PC-9 (cell line): Measurements from ENCODE around the gene ARL6IP1. TPM values are rescaled to one million over a fixed set of nuclear protein-coding genes. Genes with fewer than 3 reads are reported as not detected.

Source experiments
- BruUV-seq: library from RNA; stranded (reverse); fragments of 400-500 nt; replicated peaks from 2 replicates; lab custom pipeline; 2021; lab: Mats Ljungman, UMichigan
- CTCF ChIA-PET: fragments of 300-600 bp; sonication (Branson Sonifier 250); formaldehyde crosslinking; loops from one replicate; lab custom pipeline; 2022; ENCODE audit warnings: antibody characterized with exemption; lab: Charles Lee
- POLR2A ChIA-PET: fragments of 300-600 bp; sonication (Branson Sonifier 250); formaldehyde crosslinking; loops from one replicate; lab custom pipeline; 2022; ENCODE audit warnings: antibody characterized with exemption; ENCODE audit not compliant: unreplicated experiment; lab: Charles Lee
- DNase-seq, 2 experiments: peaks; one replicate each; pipeline versions ENCODE4 v3.0.0 to v3.0.0-alpha.2; 2015 to 2022; ENCODE audit warnings: mixed read lengths in 1 of 2
- H2AFZ ChIP-seq: fragments of 200-600 bp; sonication (generic); 2 replicates; pipeline ENCODE4 v1.8.1; 2017; ENCODE audit warnings: antibody characterized with exemption
- H3F3A ChIP-seq: fragments of 200-600 bp; sonication (generic); 2 replicates; pipeline ENCODE4 v1.8.1; 2017; ENCODE audit warnings: antibody characterized with exemption, mild to moderate bottlenecking, low read depth; ENCODE audit not compliant: insufficient read depth
- H3K27ac ChIP-seq: fragments of 200-600 bp; sonication (generic); 2 replicates; pipeline ENCODE4 v1.6.1; 2016; ENCODE audit warnings: mixed run types
- H3K27me3 ChIP-seq: fragments of 200-600 bp; sonication (generic); 2 replicates; pipeline ENCODE4 v1.6.1; 2016; ENCODE audit warnings: low read depth, mixed run types; ENCODE audit not compliant: insufficient read depth
- H3K36me3 ChIP-seq: fragments of 200-600 bp; sonication (generic); 2 replicates; pipeline ENCODE4 v1.6.1; 2016; ENCODE audit warnings: low read depth, mixed run types
- H3K4me1 ChIP-seq: fragments of 200-600 bp; sonication (generic); replicated peaks from 2 replicates; pipeline ENCODE4 v1.6.1; 2016; ENCODE audit warnings: mixed run types; ENCODE audit not compliant: insufficient read depth
- H3K4me2 ChIP-seq: fragments of 200-600 bp; sonication (generic); 2 replicates; pipeline ENCODE4 v1.6.1; 2017; ENCODE audit warnings: mixed run types
- H3K4me3 ChIP-seq: fragments of 200-600 bp; sonication (generic); 2 replicates; pipeline ENCODE4 v1.6.1; 2016; ENCODE audit warnings: mixed run types
- H3K79me2 ChIP-seq: fragments of 200-600 bp; sonication (generic); 2 replicates; pipeline ENCODE4 v1.6.1; 2017; ENCODE audit warnings: low read depth, mixed run types
- H3K9me2 ChIP-seq: fragments of 200-600 bp; sonication (generic); 2 replicates; pipeline ENCODE4 v1.8.1; 2017; ENCODE audit warnings: mild to moderate bottlenecking; ENCODE audit not compliant: insufficient read depth
- H3K9me3 ChIP-seq: fragments of 200-600 bp; sonication (generic); 2 replicates; pipeline ENCODE4 v1.8.1; 2016; ENCODE audit warnings: low read depth; ENCODE audit not compliant: insufficient read depth
- H4K20me1 ChIP-seq: fragments of 200-600 bp; sonication (generic); 2 replicates; pipeline ENCODE4 v1.8.1; 2017; ENCODE audit not compliant: insufficient read depth
- CTCF ChIP-seq: fragments of 200-600 bp; sonication (generic); conservative IDR thresholded peaks from 2 replicates; pipeline ENCODE4 v1.6.1; 2017; ENCODE audit warnings: mixed run types, antibody characterized with exemption, mild to moderate bottlenecking, moderate library complexity
- EZH2 ChIP-seq: fragments of 200-600 bp; sonication (generic); IDR thresholded peaks from 2 replicates; pipeline ENCODE4 v1.8.0; 2017; ENCODE audit warnings: antibody characterized with exemption, low read depth
- intact Hi-C: fragments of 100-400 bp; cut with micrococcal nuclease; formaldehyde crosslinking; loops from one replicate; pipeline ENCODE4 v1.10.0; 2022; ENCODE audit not compliant: unreplicated experiment
- total RNA-seq: library from RNA; stranded (reverse); gene quantifications from 2 replicates; pipeline ENCODE4 v1.2.3, GENCODE V29; 2021

ARL6IP1 gene
- total RNA-seq, 1 experiment from 2014 or later: 294 TPM

- H3K79me2 ChIP-seq: peaks cover 35% of the 10 kb centered on the region
Measured at GRCh38 chr16:18802767-18803343, 1.5 kb upstream of the ARL6IP1 start.

GRCh38 chr16:18800775-18801144 is 589 bp downstream of the ARL6IP1 start:
- TF ChIP-seq CTCF (no peak), EZH2 (no peak)
- H4K20me1 ChIP-seq: peaks cover 31% of the 10 kb centered on the region
- POLR2A ChIA-PET: interaction anchor here (0.6 to 1.4 kb wide), 5 partner anchors 9 to 650 kb away, joined by 3 to 25 read pairs (median 17); partner anchors contain the start of gene RPS15A
- H3K27ac ChIP-seq: peak overlapping the region; percentile 85
- BruUV-seq: TSS peak; percentile 39
- H3K4me1 ChIP-seq: peaks cover 48% of the 10 kb centered on the region
- intact Hi-C loops: loop anchor here (1.0 to 5.0 kb wide), 7 partner anchors 10 to 722 kb away; partner anchors contain the start of genes CCP110, COQ7, GDE1 and RPS15A
- peak overlapping the region; percentile 98 for H3K4me3 ChIP-seq
- H3K4me2 ChIP-seq: peak overlapping the region; percentile 98
- H3K9me3 ChIP-seq: no peaks in the 10 kb centered on the region
- peaks cover 56% of the 10 kb centered on the region for H3K79me2 ChIP-seq
- no peak for DNase-seq
- peaks cover 22% of the 10 kb centered on the region for H3K36me3 ChIP-seq
- H2AFZ ChIP-seq: peak overlapping the region; percentile 81
- no peaks in the 10 kb centered on the region for H3K27me3 ChIP-seq
- H3F3A ChIP-seq: peaks cover 46% of the 10 kb centered on the region
- no peaks in the 10 kb centered on the region for H3K9me2 ChIP-seq
- CTCF ChIA-PET: interaction anchor here (0.6 kb wide), 1 partner anchor 9 kb away, joined by 4 read pairs; no protein-coding TSS in a partner anchor

More at GRCh38 chr16:18802767-18803343, 1.5 kb upstream of the ARL6IP1 start:
- CTCF ChIA-PET: interaction anchor here (0.6 to 0.7 kb wide), 4 partner anchors 15 to 705 kb away, joined by 3 to 6 read pairs (median 4); no protein-coding TSS in a partner anchor
- H4K20me1 ChIP-seq: peaks cover 25% of the 10 kb centered on the region
- TF ChIP-seq CTCF (no peak), EZH2 (no peak)
- DNase-seq: no peak
- H3K9me2 ChIP-seq: no peaks in the 10 kb centered on the region
- POLR2A ChIA-PET: interaction anchor here (0.6 kb wide), 1 partner anchor 15 kb away, joined by 7 read pairs; no protein-coding TSS in a partner anchor
- no peak overlapping the region; the same call in 1 of the 2 replicates for H3K4me2 ChIP-seq
- H3K4me3 ChIP-seq: no peak overlapping the region
- H3K9me3 ChIP-seq: no peaks in the 10 kb centered on the region
- H2AFZ ChIP-seq: no peak overlapping the region
- H3F3A ChIP-seq: peaks cover 38% of the 10 kb centered on the region
- H3K36me3 ChIP-seq: peaks cover 11% of the 10 kb centered on the region; the same call in 1 of the 2 replicates
- intact Hi-C loops: loop anchor here (5.0 kb wide), 3 partner anchors 164 to 264 kb away; partner anchors contain the start of genes COQ7 and TMC7
- BruUV-seq: no TSS peak
- H3K27ac ChIP-seq: peak overlapping the region; percentile 17; the same call in 1 of the 2 replicates
- H3K4me1 ChIP-seq: peaks cover 45% of the 10 kb centered on the region
- no peaks in the 10 kb centered on the region for H3K27me3 ChIP-seq

GRCh38 chr16:18800293-18800692 is 1.1 kb downstream of the ARL6IP1 start:
- no peak for DNase-seq
- H3K27me3 ChIP-seq: no peaks in the 10 kb centered on the region
- intact Hi-C loops: loop anchor here (2.0 to 5.0 kb wide), 5 partner anchors 167 to 723 kb away; partner anchors contain the start of genes CCP110, COQ7, GDE1 and TMC7
- peaks cover 60% of the 10 kb centered on the region for H3K79me2 ChIP-seq
- BruUV-seq: no TSS peak
- CTCF ChIA-PET: no interaction called here
- H3K9me2 ChIP-seq: no peaks in the 10 kb centered on the region
- peaks cover 31% of the 10 kb centered on the region for H4K20me1 ChIP-seq
- peaks cover 27% of the 10 kb centered on the region for H3K36me3 ChIP-seq
- POLR2A ChIA-PET: interaction anchor here (0.6 to 1.4 kb wide), 3 partner anchors 10 to 651 kb away, joined by 3 to 17 read pairs (median 3); partner anchors contain the start of gene RPS15A
- H2AFZ ChIP-seq: peak overlapping the region; percentile 81
- peaks cover 50% of the 10 kb centered on the region for H3F3A ChIP-seq
- peaks cover 48% of the 10 kb centered on the region for H3K4me1 ChIP-seq
- H3K4me2 ChIP-seq: peak overlapping the region; percentile 98
- H3K27ac ChIP-seq: peak overlapping the region; percentile 85; the same call in 1 of the 2 replicates
- H3K9me3 ChIP-seq: no peaks in the 10 kb centered on the region
- TF ChIP-seq CTCF: no peak
- TF ChIP-seq EZH2: no peak
- H3K4me3 ChIP-seq: peak overlapping the region; percentile 98
